GM12878 (cell line): Measurements from ENCODE around the gene KIF18A. TPM values are rescaled to one million over a fixed set of nuclear protein-coding genes. Genes with fewer than 3 reads are reported as not detected.

Experiments used
- ATAC-seq: fragments of 200-7000 bp; cut with Tn5 transposase; 3 replicates; pipeline ENCODE4 v1.9.1; 2020; ENCODE audit warnings: mild to moderate bottlenecking, moderate library complexity
- BruUV-seq: library from RNA; stranded (reverse); fragments of 400-500 nt; replicated peaks from 2 replicates; lab custom pipeline; 2021; lab: Mats Ljungman, UMichigan
- CTCF ChIA-PET: fragments of 300-600 bp; sonication (Branson Sonifier 250); formaldehyde crosslinking; extraction: SDS; loops from one replicate; lab custom pipeline; 2021; ENCODE audit warnings: inconsistent platforms; lab: Yijun Ruan, JAX
- POLR2A ChIA-PET: fragments of 350-600 bp; formaldehyde crosslinking; extraction: SDS; loops from one replicate; lab custom pipeline; 2021; ENCODE audit warnings: inconsistent platforms; lab: Charles Lee
- RAD21 ChIA-PET: fragments of 300-600 bp; sonication (Branson Sonifier 250); formaldehyde crosslinking; loops from one replicate; lab custom pipeline; 2023; ENCODE audit warnings: antibody characterized with exemption; ENCODE audit not compliant: unreplicated experiment; lab: Charles Lee
- SMC1A ChIA-PET: fragments of 300-600 bp; sonication (Branson Sonifier 250); formaldehyde crosslinking; loops from one replicate; lab custom pipeline; 2023; ENCODE audit not compliant: unreplicated experiment, uncharacterized antibody; lab: Charles Lee
- DNase-seq: peaks from one replicate; pipeline ENCODE4 v3.0.0-alpha.2; 2011; ENCODE audit warnings: low read depth, low spot score
- FAIRE-seq: peaks from 3 replicates; lab custom pipeline; 2011; peaks lifted over from hg19 to GRCh38; lab: Jason Lieb, UNC
- H2AFZ ChIP-seq: 2 replicates; pipeline ENCODE4 v1.6.0; 2011; ENCODE audit warnings: low read depth, low read length, control low read depth; ENCODE audit not compliant: control insufficient read depth
- H3K27ac ChIP-seq: 2 replicates; pipeline ENCODE4 v1.5.1; 2011; ENCODE audit warnings: control low read depth; ENCODE audit not compliant: control insufficient read depth, insufficient read depth
- H3K27me3 ChIP-seq, 2 experiments: replicated peaks in 1 of 2; 2 replicates each; pipeline versions ENCODE4 v1.6.0 to v1.6.1; 2011; ENCODE audit warnings: low read length in 1 of 2; ENCODE audit not compliant: control insufficient read depth in 2 of 2, insufficient read depth in 2 of 2
- H3K36me3 ChIP-seq, 2 experiments: 2 replicates each; pipeline ENCODE4 v1.5.1; 2011; ENCODE audit warnings: low read length in 1 of 2; ENCODE audit not compliant: control insufficient read depth in 2 of 2, insufficient read depth in 2 of 2
- H3K4me1 ChIP-seq: 2 replicates; pipeline ENCODE4 v1.6.1; 2011; ENCODE audit warnings: mild to moderate bottlenecking, low read length, moderate library complexity, mixed read lengths; ENCODE audit not compliant: control insufficient read depth, insufficient read depth
- H3K4me2 ChIP-seq: 2 replicates; pipeline ENCODE4 v1.6.0; 2011; ENCODE audit warnings: control low read depth; ENCODE audit not compliant: control insufficient read depth, insufficient read depth
- H3K4me3 ChIP-seq: fragments of 200-600 bp; sonication (generic); 2 replicates; pipeline ENCODE4 v1.5.1; 2016
- H3K79me2 ChIP-seq: 2 replicates; pipeline ENCODE4 v1.6.0; 2011; ENCODE audit warnings: low read length; ENCODE audit not compliant: control insufficient read depth, insufficient read depth
- H3K9ac ChIP-seq: 2 replicates; pipeline ENCODE4 v1.8.0; 2011; ENCODE audit warnings: low read length, control low read depth, mixed read lengths; ENCODE audit not compliant: control insufficient read depth, insufficient read depth
- H3K9me3 ChIP-seq: replicated peaks from 3 replicates; pipeline ENCODE4 v1.5.1; 2011; ENCODE audit warnings: mild to moderate bottlenecking, low read length; ENCODE audit not compliant: control insufficient read depth, insufficient read depth
- H4K20me1 ChIP-seq: 2 replicates; pipeline ENCODE4 v1.6.0; 2011; ENCODE audit not compliant: control insufficient read depth, insufficient read depth
- BCL11A ChIP-seq: IDR thresholded peaks from 2 replicates; pipeline ENCODE4 v1.6.1; 2011; ENCODE audit warnings: low read depth, low read length
- CHD1 ChIP-seq: IDR thresholded peaks from 2 replicates; pipeline ENCODE4 v1.6.1; 2012; ENCODE audit warnings: low read depth, low read length, improper control_type of control experiment
- CREB1 ChIP-seq: IDR thresholded peaks from 2 replicates; pipeline ENCODE4 v1.6.1; 2012; ENCODE audit warnings: low read depth, mild to moderate bottlenecking, inconsistent platforms
- DPF2 ChIP-seq: fragments of 450-650 bp; IDR thresholded peaks from 2 replicates; pipeline ENCODE4 v1.6.1; 2017; ENCODE audit warnings: mild to moderate bottlenecking
- IKZF1 ChIP-seq: fragments of 450-650 bp; conservative IDR thresholded peaks from 2 replicates; pipeline ENCODE4 v1.6.1; 2017; ENCODE audit warnings: antibody characterized with exemption, mild to moderate bottlenecking
- IRF4 ChIP-seq: IDR thresholded peaks from 2 replicates; pipeline ENCODE4 v1.6.1; 2011; ENCODE audit warnings: low read depth, low read length
- JUND ChIP-seq: IDR thresholded peaks from 2 replicates; pipeline ENCODE4 v1.6.1; 2012; ENCODE audit warnings: low read depth, mild to moderate bottlenecking, low read length, improper control_type of control experiment, moderate library complexity
- KDM1A ChIP-seq: fragments of 200-600 bp; sonication (generic); IDR thresholded peaks from 2 replicates; pipeline ENCODE4 v1.6.1; 2016; ENCODE audit warnings: borderline replicate concordance
- MEF2B ChIP-seq: fragments of 450-650 bp; IDR thresholded peaks from 2 replicates; pipeline ENCODE4 v1.6.1; 2018; ENCODE audit warnings: mild to moderate bottlenecking, moderate library complexity; ENCODE audit not compliant: partially characterized antibody, poor library complexity, severe bottlenecking
- PAX5 ChIP-seq: IDR thresholded peaks from 2 replicates; pipeline ENCODE4 v1.6.1; 2011; ENCODE audit warnings: low read depth, low read length, borderline replicate concordance
- RAD51 ChIP-seq: fragments of 450-650 bp; IDR thresholded peaks from 2 replicates; pipeline ENCODE4 v1.6.1; 2016; ENCODE audit warnings: moderate library complexity, mild to moderate bottlenecking, inconsistent platforms
- SIX5 ChIP-seq: IDR thresholded peaks from 2 replicates; pipeline ENCODE4 v1.6.1; 2011; ENCODE audit warnings: mild to moderate bottlenecking, low read depth, low read length, moderate library complexity; ENCODE audit not compliant: severe bottlenecking
- SREBF2 ChIP-seq: IDR thresholded peaks from 2 replicates; pipeline ENCODE4 v1.6.1; 2012; ENCODE audit warnings: mild to moderate bottlenecking, low read length
- TBL1XR1 ChIP-seq: IDR thresholded peaks from 2 replicates; pipeline ENCODE4 v1.6.1; 2012; ENCODE audit warnings: low read depth, low read length, improper control_type of control experiment
- ZNF622 ChIP-seq: fragments of 450-650 bp; IDR thresholded peaks from 2 replicates; pipeline ENCODE4 v1.6.1; 2017; ENCODE audit warnings: mild to moderate bottlenecking, inconsistent platforms
- ZSCAN29 ChIP-seq: fragments of 450-650 bp; IDR thresholded peaks from 2 replicates; pipeline ENCODE4 v1.6.1; 2017; ENCODE audit warnings: mild to moderate bottlenecking, moderate library complexity
- WGBS: methylation state at CpG from one replicate; pipeline ENCODE4 v1.1.6; 2016; ENCODE audit warnings: low lambda C conversion rate; ENCODE audit not compliant: insufficient replicate concordance, insufficient coverage; ENCODE audit errors: missing lambda C conversion rate; 5-methylcytosine and 5-hydroxymethylcytosine counted together
- in situ Hi-C: fragments of 300-500 bp; cut with MboI; formaldehyde crosslinking; loops from 9 replicates; pipeline ENCODE4 v1.14.3; 2018; ENCODE audit warnings: mixed read lengths
- intact Hi-C: fragments of 100-400 bp; cut with micrococcal nuclease; formaldehyde crosslinking; loops from one replicate; pipeline ENCODE4 v1.14.2; 2022; ENCODE audit not compliant: unreplicated experiment
- polyA plus RNA-seq, 11 experiments: library from polyadenylated mRNA; depleted of rRNA in 4 of 11; unstranded in 6 of 11; stranded (reverse) in 5 of 11; fragments of >200 nt; fragmentation: Nextera tagmentation in 4 of 11; fragmentation: Illumina TruSeq in 1 of 11; extraction: Ambion mirVana in 4 of 11; extraction: Trizol in 1 of 11; gene quantifications; 1 replicate in 1 of 11; 2 replicates in 10 of 11; pipeline versions ENCODE4 v1.2.1 to v1.2.3, GENCODE V29; 2011 to 2016; ENCODE audit warnings: inconsistent platforms in 2 of 11, missing spikeins in 2 of 11, low read depth in 1 of 11
- total RNA-seq, 4 experiments: library from RNA; depleted of rRNA in 3 of 4; stranded (reverse); fragments of >200 nt in 3 of 4; fragmentation: Illumina TruSeq in 1 of 4; extraction: Trizol in 1 of 4; gene quantifications; 2 replicates each; pipeline versions ENCODE4 v1.2.1 to v1.2.3, GENCODE V29; 2013 to 2021
- TF ChIP-seq, protein P1 (sequence below): fragments of 150-350 bp; IDR thresholded peaks from 2 replicates; pipeline ENCODE4 v1.6.1; 2016; ENCODE audit warnings: low read depth, low read length
- TF ChIP-seq, protein P2 (sequence below): fragments of 450-650 bp; IDR thresholded peaks from 2 replicates; pipeline ENCODE4 v1.6.1; 2017; ENCODE audit warnings: mild to moderate bottlenecking, moderate library complexity

KIF18A gene
- total and polyA plus RNA-seq, 10 of the 15 experiments (the other 5 are each of a cell fraction or from before 2014, with no cell fraction given): 11.2 to 31.5 (median 20.4) TPM

DNA sequence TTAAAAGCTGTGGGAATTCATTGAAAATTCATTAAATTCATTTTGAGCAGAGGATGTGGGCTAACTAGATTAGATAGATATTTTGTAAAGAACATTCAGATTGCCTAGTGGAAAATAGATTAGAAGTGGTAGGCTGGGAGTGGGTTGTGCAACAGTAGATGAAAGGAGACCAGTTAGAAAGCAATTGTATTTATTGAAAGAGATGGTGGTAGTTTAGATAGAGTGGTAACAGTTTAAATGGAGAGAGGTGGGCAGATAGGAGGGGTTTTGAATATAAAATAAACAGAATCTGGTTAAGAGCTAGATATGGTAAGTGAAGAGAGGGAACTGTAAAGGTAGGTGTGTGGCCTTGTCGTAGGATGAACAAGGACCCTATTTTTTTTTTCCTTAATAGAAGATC is 34.8 kb upstream of the KIF18A start (continued):
- no peak for TF ChIP-seq JUND
- no peak for TF ChIP-seq KDM1A
- no peak for TF ChIP-seq IKZF1
- TF ChIP-seq IRF4: no peak
- TF ChIP-seq, protein P1, sequence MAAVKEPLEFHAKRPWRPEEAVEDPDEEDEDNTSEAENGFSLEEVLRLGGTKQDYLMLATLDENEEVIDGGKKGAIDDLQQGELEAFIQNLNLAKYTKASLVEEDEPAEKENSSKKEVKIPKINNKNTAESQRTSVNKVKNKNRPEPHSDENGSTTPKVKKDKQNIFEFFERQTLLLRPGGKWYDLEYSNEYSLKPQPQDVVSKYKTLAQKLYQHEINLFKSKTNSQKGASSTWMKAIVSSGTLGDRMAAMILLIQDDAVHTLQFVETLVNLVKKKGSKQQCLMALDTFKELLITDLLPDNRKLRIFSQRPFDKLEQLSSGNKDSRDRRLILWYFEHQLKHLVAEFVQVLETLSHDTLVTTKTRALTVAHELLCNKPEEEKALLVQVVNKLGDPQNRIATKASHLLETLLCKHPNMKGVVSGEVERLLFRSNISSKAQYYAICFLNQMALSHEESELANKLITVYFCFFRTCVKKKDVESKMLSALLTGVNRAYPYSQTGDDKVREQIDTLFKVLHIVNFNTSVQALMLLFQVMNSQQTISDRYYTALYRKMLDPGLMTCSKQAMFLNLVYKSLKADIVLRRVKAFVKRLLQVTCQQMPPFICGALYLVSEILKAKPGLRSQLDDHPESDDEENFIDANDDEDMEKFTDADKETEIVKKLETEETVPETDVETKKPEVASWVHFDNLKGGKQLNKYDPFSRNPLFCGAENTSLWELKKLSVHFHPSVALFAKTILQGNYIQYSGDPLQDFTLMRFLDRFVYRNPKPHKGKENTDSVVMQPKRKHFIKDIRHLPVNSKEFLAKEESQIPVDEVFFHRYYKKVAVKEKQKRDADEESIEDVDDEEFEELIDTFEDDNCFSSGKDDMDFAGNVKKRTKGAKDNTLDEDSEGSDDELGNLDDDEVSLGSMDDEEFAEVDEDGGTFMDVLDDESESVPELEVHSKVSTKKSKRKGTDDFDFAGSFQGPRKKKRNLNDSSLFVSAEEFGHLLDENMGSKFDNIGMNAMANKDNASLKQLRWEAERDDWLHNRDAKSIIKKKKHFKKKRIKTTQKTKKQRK: no peak
- TF ChIP-seq CREB1: no peak
- TF ChIP-seq, all 136 proteins: peak for 0

DNA sequence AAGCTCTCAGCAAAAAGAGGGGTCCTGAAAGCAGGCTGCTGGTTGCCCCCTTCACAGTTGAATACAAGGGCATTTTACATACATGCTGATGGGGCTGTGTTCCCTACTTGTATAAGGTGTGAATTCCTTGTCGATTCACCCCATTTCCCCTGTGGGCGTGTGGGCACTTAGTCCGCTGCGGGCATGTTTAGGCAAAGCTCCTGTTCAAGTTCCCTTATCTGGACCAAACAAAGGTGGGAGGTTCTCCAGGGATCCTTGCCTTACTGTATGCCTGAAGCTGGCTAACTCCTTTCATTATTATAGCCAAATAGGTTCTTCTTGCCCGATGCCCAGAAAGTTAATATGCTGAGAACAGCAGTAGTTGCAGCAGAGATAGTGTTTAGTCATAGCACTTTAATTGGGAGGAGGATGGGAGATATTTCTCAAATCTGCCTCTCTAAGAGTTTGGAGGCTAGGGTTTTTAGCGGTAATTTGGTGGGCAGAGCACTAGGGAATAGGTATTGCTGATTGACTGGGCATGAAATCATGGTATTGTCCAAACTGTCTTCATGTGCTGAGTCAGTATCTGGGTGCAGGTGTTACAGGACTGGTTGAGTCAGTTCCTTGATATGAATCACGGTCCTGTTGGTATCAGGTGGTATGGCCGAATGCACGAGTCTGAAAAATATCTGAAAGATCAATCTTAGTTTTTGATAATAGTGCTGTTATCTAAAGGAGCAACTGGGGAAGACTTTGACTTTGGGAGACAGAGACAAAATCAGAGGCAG is 32.9 kb upstream of the KIF18A start:
- H3K27me3 ChIP-seq: no peaks in the 10 kb centered on the region
- TF ChIP-seq KDM1A: no peak
- TF ChIP-seq ZNF622: no peak
- no peak for TF ChIP-seq PAX5
- no peak for TF ChIP-seq SIX5
- TF ChIP-seq TBL1XR1: no peak
- TF ChIP-seq, protein P2, sequence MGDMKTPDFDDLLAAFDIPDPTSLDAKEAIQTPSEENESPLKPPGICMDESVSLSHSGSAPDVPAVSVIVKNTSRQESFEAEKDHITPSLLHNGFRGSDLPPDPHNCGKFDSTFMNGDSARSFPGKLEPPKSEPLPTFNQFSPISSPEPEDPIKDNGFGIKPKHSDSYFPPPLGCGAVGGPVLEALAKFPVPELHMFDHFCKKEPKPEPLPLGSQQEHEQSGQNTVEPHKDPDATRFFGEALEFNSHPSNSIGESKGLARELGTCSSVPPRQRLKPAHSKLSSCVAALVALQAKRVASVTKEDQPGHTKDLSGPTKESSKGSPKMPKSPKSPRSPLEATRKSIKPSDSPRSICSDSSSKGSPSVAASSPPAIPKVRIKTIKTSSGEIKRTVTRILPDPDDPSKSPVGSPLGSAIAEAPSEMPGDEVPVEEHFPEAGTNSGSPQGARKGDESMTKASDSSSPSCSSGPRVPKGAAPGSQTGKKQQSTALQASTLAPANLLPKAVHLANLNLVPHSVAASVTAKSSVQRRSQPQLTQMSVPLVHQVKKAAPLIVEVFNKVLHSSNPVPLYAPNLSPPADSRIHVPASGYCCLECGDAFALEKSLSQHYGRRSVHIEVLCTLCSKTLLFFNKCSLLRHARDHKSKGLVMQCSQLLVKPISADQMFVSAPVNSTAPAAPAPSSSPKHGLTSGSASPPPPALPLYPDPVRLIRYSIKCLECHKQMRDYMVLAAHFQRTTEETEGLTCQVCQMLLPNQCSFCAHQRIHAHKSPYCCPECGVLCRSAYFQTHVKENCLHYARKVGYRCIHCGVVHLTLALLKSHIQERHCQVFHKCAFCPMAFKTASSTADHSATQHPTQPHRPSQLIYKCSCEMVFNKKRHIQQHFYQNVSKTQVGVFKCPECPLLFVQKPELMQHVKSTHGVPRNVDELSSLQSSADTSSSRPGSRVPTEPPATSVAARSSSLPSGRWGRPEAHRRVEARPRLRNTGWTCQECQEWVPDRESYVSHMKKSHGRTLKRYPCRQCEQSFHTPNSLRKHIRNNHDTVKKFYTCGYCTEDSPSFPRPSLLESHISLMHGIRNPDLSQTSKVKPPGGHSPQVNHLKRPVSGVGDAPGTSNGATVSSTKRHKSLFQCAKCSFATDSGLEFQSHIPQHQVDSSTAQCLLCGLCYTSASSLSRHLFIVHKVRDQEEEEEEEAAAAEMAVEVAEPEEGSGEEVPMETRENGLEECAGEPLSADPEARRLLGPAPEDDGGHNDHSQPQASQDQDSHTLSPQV: no peak
- TF ChIP-seq SREBF2: no peak
- TF ChIP-seq RAD51: no peak
- TF ChIP-seq MEF2B: no peak
- no peak for TF ChIP-seq CHD1
- no peak for TF ChIP-seq BCL11A
- TF ChIP-seq DPF2: no peak
- TF ChIP-seq ZSCAN29: no peak

More for the DNA sequence above, 32.9 kb upstream of the KIF18A start:
- Histone ChIP-seq H3K9ac (no peak overlapping the region), H3K4me1 (no peaks in the 10 kb centered on the region), H3K4me2 (no peak overlapping the region), H3K4me3 (no peak overlapping the region), H3K27ac (no peak overlapping the region), H3K79me2 (no peaks in the 10 kb centered on the region), H2AFZ (no peak overlapping the region), H3K36me3 (no peaks in the 10 kb centered on the region), H4K20me1 (no peaks in the 10 kb centered on the region), H3K9me3 (peaks cover 19% of the 10 kb centered on the region)
- DNase-seq (no peak), FAIRE-seq (no peak), ATAC-seq (no peak)
- ChIA-PET CTCF (no interaction called here), POLR2A (no interaction called here), RAD21 (no interaction called here), SMC1A (no interaction called here)
- no TSS peak for BruUV-seq
- intact Hi-C loops (no loop called here), in situ Hi-C loops (no loop called here)
- WGBS: 93% methylated on average over 9 of the region's 9 CpGs
